HL-60 (cell line): ENCODE measurements around the gene PDE4C.

Experiments
- DNase-seq, 2 experiments: peaks; one replicate each; pipeline ENCODE4 v3.0.0-alpha.2; 2010 to 2020; ENCODE audit warnings: low read depth in 1 of 2, low spot score in 1 of 2
- H3K27ac ChIP-seq: fragments of 250-450 bp; sonication (Bioruptor Pico); replicated peaks from 2 replicates; pipeline ENCODE4 v1.5.1; 2020; ENCODE audit warnings: mild to moderate bottlenecking, moderate library complexity
- H3K27me3 ChIP-seq: fragments of 250-450 bp; sonication (Bioruptor Pico); 2 replicates; pipeline ENCODE4 v1.5.1; 2021; ENCODE audit warnings: mild to moderate bottlenecking, moderate library complexity; ENCODE audit not compliant: insufficient read depth, poor library complexity, severe bottlenecking
- H3K4me3 ChIP-seq: replicated peaks from 2 replicates; pipeline ENCODE4 v1.5.1; 2011; ENCODE audit warnings: mild to moderate bottlenecking, control low read depth, low read length; ENCODE audit not compliant: insufficient read depth
- CTCF ChIP-seq: IDR thresholded peaks from one replicate; pipeline ENCODE4 v1.5.1; 2011; ENCODE audit warnings: low read length, control low read depth, inconsistent platforms; ENCODE audit not compliant: insufficient read depth
- GABPA ChIP-seq: IDR thresholded peaks from 2 replicates; pipeline ENCODE4 v1.6.1; 2012; ENCODE audit warnings: low read depth
- POLR2AphosphoS5 ChIP-seq: IDR thresholded peaks from 2 replicates; pipeline ENCODE4 v1.6.1; 2012; ENCODE audit warnings: low read depth
- REST ChIP-seq: IDR thresholded peaks from 2 replicates; pipeline ENCODE4 v1.6.1; 2012; ENCODE audit warnings: low read depth; ENCODE audit not compliant: insufficient replicate concordance
- SPI1 ChIP-seq: IDR thresholded peaks from 2 replicates; pipeline ENCODE4 v1.6.1; 2012; ENCODE audit warnings: low read depth, mild to moderate bottlenecking, borderline replicate concordance

PDE4C gene

DNA sequence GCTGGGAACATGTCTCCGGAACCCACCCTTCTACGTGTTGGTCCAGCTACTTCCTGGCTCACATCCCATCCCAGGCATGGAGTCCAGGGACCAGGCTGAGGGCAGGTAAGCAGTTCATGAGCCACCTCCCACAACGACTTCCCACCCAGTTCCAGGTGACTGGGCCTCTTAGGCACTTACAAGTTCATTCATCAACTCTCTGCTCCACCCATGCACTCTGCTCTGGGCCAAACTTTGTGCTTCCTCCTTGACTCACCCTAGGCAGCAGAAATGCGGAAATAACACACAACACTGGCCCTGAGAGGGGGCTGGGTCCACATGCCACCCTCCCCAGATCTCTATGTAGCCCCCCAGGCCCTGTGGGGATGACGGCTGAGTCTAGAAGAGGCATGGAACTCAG lies 27.5 kb upstream of the PDE4C start:
- no peak for TF ChIP-seq SPI1
- no peak for TF ChIP-seq CTCF
- no peak for TF ChIP-seq GABPA
- TF ChIP-seq POLR2AphosphoS5, result no peak; the same call in 1 of the 2 replicates
- no peak for TF ChIP-seq REST
- DNase-seq, result peak in 1 of 2 experiments; percentile 81
- Histone ChIP-seq H3K27me3 (no peaks in the 10 kb centered on the region), H3K4me3 (no peak overlapping the region), H3K27ac (peak overlapping the region; percentile 51)

GRCh38 chr19:18253130-18253529 lies 26.9 kb upstream of the PDE4C start:
- Histone ChIP-seq H3K4me3 (no peak overlapping the region), H3K27me3 (no peaks in the 10 kb centered on the region), H3K27ac (no peak overlapping the region)
- no peak for DNase-seq
- TF ChIP-seq SPI1, result no peak
- TF ChIP-seq REST, result no peak
- no peak for TF ChIP-seq CTCF
- TF ChIP-seq POLR2AphosphoS5, result no peak

DNA sequence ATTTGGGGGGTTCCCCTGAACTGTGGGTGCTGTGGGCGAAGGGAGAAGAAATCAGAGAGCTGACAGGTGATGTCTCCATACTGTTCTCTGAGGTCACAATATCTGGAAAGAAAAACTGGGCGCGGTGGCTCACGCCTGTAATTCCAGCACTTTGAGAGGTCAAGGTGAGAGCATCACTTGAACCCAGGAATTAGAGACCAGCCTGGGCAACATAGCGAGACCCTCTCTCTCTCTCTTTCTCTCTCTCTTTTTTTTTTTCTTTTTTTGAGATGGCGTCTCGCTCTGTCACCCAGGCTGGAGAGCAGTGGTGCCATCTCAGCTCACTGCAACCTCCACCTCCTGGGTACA lies 26.1 kb upstream of the PDE4C start:
- Histone ChIP-seq H3K27me3 (no peaks in the 10 kb centered on the region), H3K27ac (no peak overlapping the region), H3K4me3 (no peak overlapping the region)
- DNase-seq, result no peak
- TF ChIP-seq REST (no peak), CTCF (no peak), SPI1 (no peak), POLR2AphosphoS5 (no peak), GABPA (no peak)
